Kidney epithelial cell (primary cell): ENCODE data around the gene KRT72. TPM values are rescaled to one million over a fixed set of nuclear protein-coding genes. Genes with fewer than 3 reads are reported as not detected.

ENCODE experiments used
- DNase-seq: peaks from one replicate; pipeline ENCODE4 v3.0.0-alpha.2; 2010; ENCODE audit warnings: low read depth
- H3K27me3 ChIP-seq: 2 replicates; pipeline ENCODE4 v1.6.0; 2011; ENCODE audit warnings: low read length; ENCODE audit not compliant: control insufficient read depth, insufficient read depth
- H3K36me3 ChIP-seq: 2 replicates; pipeline ENCODE4 v1.5.1; 2011; ENCODE audit warnings: low read length; ENCODE audit not compliant: control insufficient read depth, insufficient read depth
- H3K4me3 ChIP-seq: 2 replicates; pipeline ENCODE4 v1.5.1; 2011; ENCODE audit warnings: low read depth, mild to moderate bottlenecking, control low read depth, low read length
- total RNA-seq: library from RNA; depleted of rRNA; stranded (reverse); fragments of >200 nt; gene quantifications from 2 replicates; pipeline ENCODE4 v1.2.3, GENCODE V29; 2015
- TF ChIP-seq, protein P1 (sequence below): IDR thresholded peaks from 2 replicates; pipeline ENCODE4 v1.5.1; 2011; ENCODE audit warnings: mild to moderate bottlenecking, moderate library complexity, low read length, control low read depth, inconsistent platforms; ENCODE audit not compliant: insufficient read depth, poor library complexity, severe bottlenecking

KRT72 gene
- total RNA-seq, 1 donor from 2014 or later: not detected

GRCh38 chr12:52629281-52630007 lies 28.2 kb upstream of the KRT72 start:
- TF ChIP-seq, protein P1, sequence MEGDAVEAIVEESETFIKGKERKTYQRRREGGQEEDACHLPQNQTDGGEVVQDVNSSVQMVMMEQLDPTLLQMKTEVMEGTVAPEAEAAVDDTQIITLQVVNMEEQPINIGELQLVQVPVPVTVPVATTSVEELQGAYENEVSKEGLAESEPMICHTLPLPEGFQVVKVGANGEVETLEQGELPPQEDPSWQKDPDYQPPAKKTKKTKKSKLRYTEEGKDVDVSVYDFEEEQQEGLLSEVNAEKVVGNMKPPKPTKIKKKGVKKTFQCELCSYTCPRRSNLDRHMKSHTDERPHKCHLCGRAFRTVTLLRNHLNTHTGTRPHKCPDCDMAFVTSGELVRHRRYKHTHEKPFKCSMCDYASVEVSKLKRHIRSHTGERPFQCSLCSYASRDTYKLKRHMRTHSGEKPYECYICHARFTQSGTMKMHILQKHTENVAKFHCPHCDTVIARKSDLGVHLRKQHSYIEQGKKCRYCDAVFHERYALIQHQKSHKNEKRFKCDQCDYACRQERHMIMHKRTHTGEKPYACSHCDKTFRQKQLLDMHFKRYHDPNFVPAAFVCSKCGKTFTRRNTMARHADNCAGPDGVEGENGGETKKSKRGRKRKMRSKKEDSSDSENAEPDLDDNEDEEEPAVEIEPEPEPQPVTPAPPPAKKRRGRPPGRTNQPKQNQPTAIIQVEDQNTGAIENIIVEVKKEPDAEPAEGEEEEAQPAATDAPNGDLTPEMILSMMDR: no peak
- Histone ChIP-seq H3K36me3 (no peaks in the 10 kb centered on the region), H3K27me3 (peaks cover 3% of the 10 kb centered on the region), H3K4me3 (no peak overlapping the region)
- no peak for DNase-seq

DNA sequence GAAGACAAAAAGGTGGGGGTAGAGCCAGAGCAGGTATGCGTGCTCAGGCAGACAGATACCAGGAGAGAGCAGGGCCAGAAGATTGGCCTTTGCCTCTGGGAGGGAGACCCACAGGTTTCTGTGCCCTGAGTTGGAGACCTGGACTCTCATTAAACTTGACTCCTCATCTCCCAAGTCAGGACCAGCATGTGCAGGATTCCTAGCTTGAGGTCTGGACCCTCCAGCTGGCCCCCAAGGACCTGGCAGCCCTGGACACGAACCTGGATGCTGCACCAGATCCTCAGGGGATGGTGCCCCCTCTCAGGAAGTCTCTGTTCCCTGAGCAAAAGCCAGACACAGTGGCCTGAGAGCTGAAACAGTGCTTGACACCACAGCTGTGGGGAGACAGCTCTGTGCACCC lies 27.6 kb upstream of the KRT72 start:
- DNase-seq: no peak
- peaks cover 3% of the 10 kb centered on the region for H3K27me3 ChIP-seq
- TF ChIP-seq, protein P1: no peak

DNA sequence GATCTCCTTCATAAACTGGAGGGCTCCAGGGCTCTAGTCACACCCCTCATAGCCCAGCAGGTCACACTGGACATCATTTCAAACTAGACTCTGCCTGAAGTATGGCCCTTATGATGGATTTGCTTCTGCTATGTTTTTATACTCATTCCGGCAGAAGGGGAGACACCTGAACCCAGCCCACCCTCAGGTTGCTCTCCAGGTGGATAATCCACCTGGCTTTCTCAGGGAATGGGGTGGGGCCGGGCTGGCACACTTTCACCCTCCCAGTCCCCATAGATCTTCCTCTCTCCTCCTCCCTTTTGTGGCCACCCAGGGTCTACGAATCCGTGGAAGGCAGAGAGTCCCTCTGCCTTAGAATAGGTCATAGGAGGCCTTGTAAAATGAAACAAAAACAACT lies 26.8 kb upstream of the KRT72 start:
- Histone ChIP-seq H3K4me3 (no peak overlapping the region), H3K36me3 (no peaks in the 10 kb centered on the region), H3K27me3 (peaks cover 3% of the 10 kb centered on the region)
- TF ChIP-seq, protein P1: no peak
- no peak for DNase-seq

More for the DNA sequence above, 27.6 kb upstream of the KRT72 start:
- Histone ChIP-seq H3K4me3 (no peak overlapping the region), H3K36me3 (no peaks in the 10 kb centered on the region)

DNA sequence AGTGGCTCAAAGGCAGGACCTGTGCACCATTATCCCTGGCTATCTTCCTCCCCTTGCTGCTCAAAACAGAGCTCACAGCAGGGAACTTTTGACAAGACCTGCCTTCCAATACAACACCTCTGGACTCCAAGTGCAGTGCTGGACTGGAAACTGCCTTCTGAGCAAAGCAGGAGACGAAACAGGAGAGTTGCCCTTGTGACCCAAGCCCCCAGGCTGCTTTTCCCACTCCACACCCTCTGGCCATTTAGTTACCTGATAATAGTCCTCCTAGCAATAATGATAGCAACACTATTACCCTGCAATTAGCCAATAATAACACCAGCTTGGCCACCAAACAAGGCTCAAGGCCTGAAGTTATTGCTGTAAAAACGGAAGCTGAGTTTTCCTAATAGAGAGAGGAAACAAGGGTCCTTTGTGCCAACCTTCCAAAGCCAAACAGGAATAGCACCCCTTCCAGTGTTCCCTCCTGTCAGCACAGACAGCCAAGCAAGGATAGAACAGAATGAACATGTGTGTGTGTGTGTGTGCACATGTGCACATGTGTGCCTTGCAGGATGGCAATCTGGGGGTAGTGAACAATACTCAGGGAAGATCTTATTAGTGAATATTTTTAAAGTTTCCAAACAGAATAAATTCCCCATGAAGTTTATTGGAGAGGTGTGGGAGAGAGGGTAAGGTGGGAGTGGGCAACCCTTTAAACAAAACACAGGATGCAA lies 26.3 kb upstream of the KRT72 start:
- no peak for DNase-seq
- TF ChIP-seq, protein P1: no peak
- Histone ChIP-seq H3K36me3 (no peaks in the 10 kb centered on the region), H3K4me3 (no peak overlapping the region), H3K27me3 (peaks cover 3% of the 10 kb centered on the region)

DNA sequence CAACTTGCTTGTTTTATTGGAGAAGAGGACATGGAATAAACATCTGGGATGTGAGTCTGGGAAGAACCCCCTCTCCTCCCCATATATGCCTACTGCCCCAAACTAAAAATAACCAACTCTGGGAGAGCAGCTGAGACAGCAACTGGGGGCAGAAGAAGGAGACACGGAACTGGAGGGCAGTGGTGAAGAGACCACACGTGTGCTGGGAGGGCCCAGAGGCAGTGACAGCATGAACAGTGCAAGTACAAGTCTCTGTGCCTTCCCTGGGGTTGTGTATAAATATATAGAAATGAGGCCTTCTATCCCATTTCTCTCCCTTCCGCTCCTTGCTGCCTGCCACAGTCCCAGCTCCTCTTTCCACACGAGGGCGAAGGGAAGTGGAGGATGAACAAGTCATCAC lies 21.1 kb upstream of the KRT72 start:
- Histone ChIP-seq H3K4me3 (no peak overlapping the region), H3K27me3 (peaks cover 5% of the 10 kb centered on the region), H3K36me3 (no peaks in the 10 kb centered on the region)
- DNase-seq: no peak
- TF ChIP-seq, protein P1: no peak

- Histone ChIP-seq H3K4me3 (no peak overlapping the region), H3K27me3 (peaks cover 9% of the 10 kb centered on the region), H3K36me3 (no peaks in the 10 kb centered on the region)
- DNase-seq: no peak
- TF ChIP-seq, protein P1: no peak
These were observed 17.6 kb upstream of the KRT72 start for GRCh38 chr12:52618866-52619265.
